ENCODE measurements around the gene DIP2B.

Gene DIP2B

DNA sequence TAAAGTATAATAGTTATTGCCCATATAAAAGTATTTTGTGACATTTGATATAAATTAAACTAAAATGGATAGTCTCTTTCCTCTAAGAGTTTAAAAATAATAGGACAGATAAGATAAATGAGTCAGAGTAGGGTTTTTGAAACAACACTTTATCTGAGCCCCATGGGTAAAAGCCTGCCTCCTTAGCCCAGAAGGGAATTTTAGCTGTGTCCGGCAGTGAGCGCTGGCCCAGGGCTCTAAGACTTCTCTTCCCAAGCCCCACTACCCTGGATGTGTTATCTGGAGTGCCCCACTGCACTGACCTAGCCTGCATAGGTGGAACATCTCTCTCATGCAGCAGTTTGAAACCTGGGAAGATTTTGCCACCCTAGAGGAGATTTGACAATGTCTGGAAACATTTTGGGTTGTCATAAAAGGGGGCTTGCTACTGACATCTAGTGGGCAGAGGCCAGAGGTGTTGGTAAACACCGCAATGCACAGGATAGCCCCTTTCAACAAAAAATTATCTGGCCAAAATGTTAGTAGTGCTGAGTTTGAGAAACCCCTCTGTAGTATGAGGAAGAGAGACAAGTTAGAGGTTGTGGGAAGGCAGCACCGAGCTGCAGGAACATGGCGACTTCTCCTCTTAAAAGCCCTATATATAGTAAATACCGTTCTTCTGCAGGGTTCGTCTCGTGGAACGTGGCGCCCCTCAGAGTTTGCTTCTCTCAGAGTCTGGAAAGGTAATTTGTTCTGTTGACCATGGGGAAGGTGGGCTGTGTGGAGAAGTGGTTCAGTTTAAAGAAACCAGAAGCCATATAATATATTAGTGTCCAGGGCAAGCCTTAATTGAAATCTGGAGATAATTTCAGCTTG is 229.9 kb downstream of the DIP2B start:
- no peaks in the 10 kb centered on the region for H4K20me1 ChIP-seq (ENCODE audit: low read depth, low read length)
- H3K27ac ChIP-seq (ENCODE audit: low read depth, low read length): no peak overlapping the region
- H3K36me3 ChIP-seq (ENCODE audit: low read length): no peaks in the 10 kb centered on the region
- TF ChIP-seq EZH2phosphoT487 (conservative IDR thresholded peaks at IDR 0.05; ENCODE audit: low read length): no peak
- peak; percentile 83 for TF ChIP-seq CTCF (IDR thresholded peaks at IDR 0.05; ENCODE audit: insufficient read depth, low read length, poor library complexity, severe bottlenecking)
- no peaks in the 10 kb centered on the region for H3K79me2 ChIP-seq (ENCODE audit: insufficient read depth, low read length)
- H3K9me2 ChIP-seq (replicated peaks; ENCODE audit: insufficient read depth, low read length): no peaks in the 10 kb centered on the region
- H3K9ac ChIP-seq (ENCODE audit: low read length): no peak overlapping the region
- no peak overlapping the region for H3K4me2 ChIP-seq (ENCODE audit: low read depth, low read length, poor library complexity, severe bottlenecking)
- H3K27me3 ChIP-seq (ENCODE audit: low read length): no peaks in the 10 kb centered on the region
- H3K9me3 ChIP-seq (ENCODE audit: insufficient read depth, low read length): no peaks in the 10 kb centered on the region
- H3F3A ChIP-seq (ENCODE audit: insufficient read depth): no peaks in the 10 kb centered on the region
- H3K4me3 ChIP-seq (ENCODE audit: insufficient read depth, low read length, poor library complexity, severe bottlenecking): no peak overlapping the region
- no peak overlapping the region for H2AFZ ChIP-seq (ENCODE audit: low read depth, low read length, severe bottlenecking)

DNA sequence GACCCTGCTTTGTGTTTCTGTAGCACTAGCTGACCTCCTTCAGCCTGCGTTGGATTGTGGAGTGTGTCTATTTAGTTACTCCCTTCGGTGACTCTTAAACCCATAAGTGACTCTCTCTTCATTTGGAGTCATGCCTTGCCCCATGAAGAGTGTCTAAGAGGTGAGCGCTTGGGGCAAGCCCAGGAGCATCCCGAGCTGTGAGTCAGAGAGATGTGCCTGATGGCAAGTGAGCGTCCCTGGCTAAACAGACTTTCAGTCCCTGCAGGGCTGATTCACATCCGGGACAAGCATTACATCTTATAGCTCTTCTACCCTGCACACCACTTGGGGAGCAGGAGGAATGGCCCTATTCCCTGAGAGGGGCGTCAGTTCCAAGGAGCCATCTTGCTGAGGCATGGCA is 234.8 kb downstream of the DIP2B start:
- TF ChIP-seq CTCF (IDR thresholded peaks at IDR 0.05; ENCODE audit: insufficient read depth, low read length, poor library complexity, severe bottlenecking) (no peak), EZH2phosphoT487 (conservative IDR thresholded peaks at IDR 0.05; ENCODE audit: low read length) (no peak)
- no peaks in the 10 kb centered on the region for H4K20me1 ChIP-seq (ENCODE audit: low read depth, low read length)
- no peak overlapping the region for H3K27ac ChIP-seq (ENCODE audit: low read depth, low read length)
- H3K9me3 ChIP-seq (ENCODE audit: insufficient read depth, low read length): no peaks in the 10 kb centered on the region
- H3K9me2 ChIP-seq (replicated peaks; ENCODE audit: insufficient read depth, low read length): no peaks in the 10 kb centered on the region
- no peak overlapping the region for H2AFZ ChIP-seq (ENCODE audit: low read depth, low read length, severe bottlenecking)
- H3K4me3 ChIP-seq (ENCODE audit: insufficient read depth, low read length, poor library complexity, severe bottlenecking): no peak overlapping the region
- no peak overlapping the region for H3K4me2 ChIP-seq (ENCODE audit: low read depth, low read length, poor library complexity, severe bottlenecking)
- no peaks in the 10 kb centered on the region for H3F3A ChIP-seq (ENCODE audit: insufficient read depth)
- no peaks in the 10 kb centered on the region for H3K36me3 ChIP-seq (ENCODE audit: low read length)
- H3K79me2 ChIP-seq (ENCODE audit: insufficient read depth, low read length): no peaks in the 10 kb centered on the region
- H3K9ac ChIP-seq (ENCODE audit: low read length): no peak overlapping the region
- H3K27me3 ChIP-seq (ENCODE audit: low read length): no peaks in the 10 kb centered on the region

DNA sequence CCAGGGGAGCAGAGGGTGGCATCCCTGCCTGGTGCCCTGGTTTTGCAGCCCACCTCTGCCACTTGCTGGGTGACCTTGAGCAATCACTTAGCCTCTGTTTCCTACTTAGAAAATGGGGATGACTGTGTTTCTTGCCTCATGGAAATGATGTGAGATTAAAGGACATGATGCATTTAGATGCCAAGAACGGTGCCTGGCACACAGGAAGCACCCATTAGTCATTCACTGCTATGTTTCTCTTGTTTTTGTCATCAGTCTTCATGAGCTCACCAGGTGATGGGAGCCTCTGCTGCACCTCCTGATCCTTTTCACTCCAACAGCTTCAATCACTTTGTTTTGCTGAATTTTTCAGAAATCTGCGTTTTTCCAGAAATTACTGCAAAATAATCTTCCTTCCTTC is 235.5 kb downstream of the DIP2B start:
- no peak overlapping the region for H3K27ac ChIP-seq (ENCODE audit: low read depth, low read length)
- TF ChIP-seq EZH2phosphoT487 (conservative IDR thresholded peaks at IDR 0.05; ENCODE audit: low read length): no peak
- no peak for TF ChIP-seq CTCF (IDR thresholded peaks at IDR 0.05; ENCODE audit: insufficient read depth, low read length, poor library complexity, severe bottlenecking)
- H3K27me3 ChIP-seq (ENCODE audit: low read length): no peaks in the 10 kb centered on the region
- H2AFZ ChIP-seq (ENCODE audit: low read depth, low read length, severe bottlenecking): no peak overlapping the region
- H3K9me2 ChIP-seq (replicated peaks; ENCODE audit: insufficient read depth, low read length): no peaks in the 10 kb centered on the region
- no peak overlapping the region for H3K4me2 ChIP-seq (ENCODE audit: low read depth, low read length, poor library complexity, severe bottlenecking)
- no peaks in the 10 kb centered on the region for H3K9me3 ChIP-seq (ENCODE audit: insufficient read depth, low read length)
- H4K20me1 ChIP-seq (ENCODE audit: low read depth, low read length): no peaks in the 10 kb centered on the region
- no peak overlapping the region for H3K4me3 ChIP-seq (ENCODE audit: insufficient read depth, low read length, poor library complexity, severe bottlenecking)
- H3K79me2 ChIP-seq (ENCODE audit: insufficient read depth, low read length): no peaks in the 10 kb centered on the region
- H3K36me3 ChIP-seq (ENCODE audit: low read length): no peaks in the 10 kb centered on the region
- no peak overlapping the region for H3K9ac ChIP-seq (ENCODE audit: low read length)
- H3F3A ChIP-seq (ENCODE audit: insufficient read depth): no peaks in the 10 kb centered on the region

Data from SU-DHL-6 (cell line).